OCI-LY7 (cell line): ENCODE results near the gene MFAP4.

Experiments
- EZH2phosphoT487 ChIP-seq: fragments of 200-600 bp; sonication (generic); IDR thresholded peaks from 2 replicates; pipeline ENCODE4 v1.6.1; 2018; ENCODE audit warnings: low read depth, borderline replicate concordance, mild to moderate bottlenecking, mixed run types, antibody characterized with exemption, low read length, moderate library complexity, mixed read lengths
- TF ChIP-seq, protein P1 (sequence below): fragments of 200-600 bp; sonication (generic); conservative IDR thresholded peaks from 2 replicates; pipeline ENCODE4 v1.5.1; 2014; ENCODE audit warnings: mild to moderate bottlenecking, antibody characterized with exemption, low read length, moderate library complexity, mixed read lengths

DNA sequence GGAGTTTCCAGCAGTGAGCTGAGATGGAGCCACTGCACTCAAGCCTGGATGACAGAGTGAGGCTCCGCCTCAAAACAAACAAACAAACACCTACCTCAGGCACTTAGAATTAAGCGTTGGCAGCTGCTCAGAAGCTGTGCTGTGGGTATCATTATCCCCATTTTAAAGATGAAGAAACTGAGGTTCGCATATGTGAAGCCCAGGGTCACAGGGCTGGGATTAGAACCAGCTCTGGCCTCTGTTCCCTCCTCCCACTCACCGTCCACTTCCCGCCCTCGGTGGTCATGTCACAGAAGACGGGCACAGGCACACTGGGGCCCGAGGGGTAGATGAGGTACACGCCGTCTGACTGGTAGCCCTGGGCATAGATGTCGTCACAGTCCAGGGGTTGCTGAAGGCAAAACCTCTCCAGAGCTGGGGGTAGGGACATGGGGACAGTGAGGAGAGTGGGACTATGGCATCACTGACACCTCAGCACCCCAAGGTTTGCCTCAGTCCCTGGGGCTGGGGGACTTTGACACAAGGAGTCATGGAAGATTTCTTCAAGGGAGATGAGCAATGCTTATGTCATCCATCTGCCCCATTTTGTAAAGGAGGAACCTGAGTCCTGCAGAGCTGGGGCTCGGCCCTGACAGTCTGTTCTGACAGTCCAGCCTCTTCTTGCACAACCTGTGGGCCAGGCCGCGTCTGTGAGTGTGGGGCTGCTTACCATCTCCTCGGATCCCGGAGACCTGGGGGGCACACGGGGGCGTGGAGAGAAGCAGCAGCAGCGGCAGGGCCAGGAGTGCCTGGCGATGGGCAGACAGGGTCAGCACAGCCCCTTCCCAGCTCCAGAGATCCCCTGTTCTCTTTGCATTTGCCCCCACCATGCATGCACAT is 700 bp downstream of the MFAP4 start:
- TF ChIP-seq EZH2phosphoT487: no peak
- TF ChIP-seq, protein P1, sequence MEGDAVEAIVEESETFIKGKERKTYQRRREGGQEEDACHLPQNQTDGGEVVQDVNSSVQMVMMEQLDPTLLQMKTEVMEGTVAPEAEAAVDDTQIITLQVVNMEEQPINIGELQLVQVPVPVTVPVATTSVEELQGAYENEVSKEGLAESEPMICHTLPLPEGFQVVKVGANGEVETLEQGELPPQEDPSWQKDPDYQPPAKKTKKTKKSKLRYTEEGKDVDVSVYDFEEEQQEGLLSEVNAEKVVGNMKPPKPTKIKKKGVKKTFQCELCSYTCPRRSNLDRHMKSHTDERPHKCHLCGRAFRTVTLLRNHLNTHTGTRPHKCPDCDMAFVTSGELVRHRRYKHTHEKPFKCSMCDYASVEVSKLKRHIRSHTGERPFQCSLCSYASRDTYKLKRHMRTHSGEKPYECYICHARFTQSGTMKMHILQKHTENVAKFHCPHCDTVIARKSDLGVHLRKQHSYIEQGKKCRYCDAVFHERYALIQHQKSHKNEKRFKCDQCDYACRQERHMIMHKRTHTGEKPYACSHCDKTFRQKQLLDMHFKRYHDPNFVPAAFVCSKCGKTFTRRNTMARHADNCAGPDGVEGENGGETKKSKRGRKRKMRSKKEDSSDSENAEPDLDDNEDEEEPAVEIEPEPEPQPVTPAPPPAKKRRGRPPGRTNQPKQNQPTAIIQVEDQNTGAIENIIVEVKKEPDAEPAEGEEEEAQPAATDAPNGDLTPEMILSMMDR: no peak
